HEK293T (cell line): Measurements from ENCODE around the gene WNT9A.

Experiments
- ARNT ChIP-seq: fragments of 450-650 bp; IDR thresholded peaks from 2 replicates; pipeline ENCODE4 v1.6.1; 2017; ENCODE audit warnings: mild to moderate bottlenecking
- CTBP1 ChIP-seq: fragments of 450-650 bp; IDR thresholded peaks from 2 replicates; pipeline ENCODE4 v1.6.1; 2016; ENCODE audit warnings: borderline replicate concordance
- ELF4 ChIP-seq: fragments of 450-650 bp; IDR thresholded peaks from 2 replicates; pipeline ENCODE4 v1.6.1; 2017; ENCODE audit warnings: antibody characterized with exemption
- FOXA1 ChIP-seq: fragments of 450-650 bp; IDR thresholded peaks from 2 replicates; pipeline ENCODE4 v1.6.1; 2016; ENCODE audit warnings: mild to moderate bottlenecking
- FOXK2 ChIP-seq: fragments of 450-650 bp; IDR thresholded peaks from 2 replicates; pipeline ENCODE4 v1.6.1; 2016; ENCODE audit warnings: mild to moderate bottlenecking
- FOXM1 ChIP-seq: fragments of 450-650 bp; IDR thresholded peaks from 2 replicates; pipeline ENCODE4 v1.6.1; 2017; ENCODE audit warnings: mild to moderate bottlenecking, borderline replicate concordance
- HDGF ChIP-seq: fragments of 450-650 bp; IDR thresholded peaks from 2 replicates; pipeline ENCODE4 v1.6.1; 2017; ENCODE audit warnings: antibody characterized with exemption, borderline replicate concordance
- L3MBTL2 ChIP-seq: fragments of 450-650 bp; conservative IDR thresholded peaks from 2 replicates; pipeline ENCODE4 v1.6.1; 2016; ENCODE audit warnings: mild to moderate bottlenecking
- NFRKB ChIP-seq: fragments of 450-650 bp; IDR thresholded peaks from 2 replicates; pipeline ENCODE4 v1.6.1; 2016; ENCODE audit warnings: mild to moderate bottlenecking, moderate library complexity
- SP1 ChIP-seq: fragments of 450-650 bp; IDR thresholded peaks from 2 replicates; pipeline ENCODE4 v1.6.1; 2017
- SUZ12 ChIP-seq: fragments of 450-650 bp; IDR thresholded peaks from 2 replicates; pipeline ENCODE4 v1.6.1; 2016; ENCODE audit warnings: mild to moderate bottlenecking
- TARDBP ChIP-seq: fragments of 450-650 bp; IDR thresholded peaks from 2 replicates; pipeline ENCODE4 v1.6.1; 2016
- ZNF384 ChIP-seq: fragments of 450-650 bp; IDR thresholded peaks from 2 replicates; pipeline ENCODE4 v1.6.1; 2016

- no peak for TF ChIP-seq SUZ12
- no peak for TF ChIP-seq FOXM1
- TF ChIP-seq NFRKB, result no peak
- no peak for TF ChIP-seq ZNF384
- no peak for TF ChIP-seq ARNT
- TF ChIP-seq TARDBP, result no peak
- TF ChIP-seq HDGF, result no peak
- no peak for TF ChIP-seq FOXA1
- TF ChIP-seq FOXK2, result no peak
- TF ChIP-seq ELF4, result no peak
- TF ChIP-seq SP1, result no peak
- TF ChIP-seq L3MBTL2, result no peak
- TF ChIP-seq CTBP1, result no peak
Measured at GRCh38 chr1:227892489-227893299, 55.0 kb downstream of the WNT9A start.
